GM12878 (cell line): ENCODE measurements around the gene MPRIP. TPM values are rescaled to one million over a fixed set of nuclear protein-coding genes. Genes with fewer than 3 reads are reported as not detected.

Source experiments
- ATAC-seq: fragments of 200-7000 bp; cut with Tn5 transposase; 3 replicates; pipeline ENCODE4 v1.9.1; 2020; ENCODE audit warnings: mild to moderate bottlenecking, moderate library complexity
- BruUV-seq: library from RNA; stranded (reverse); fragments of 400-500 nt; replicated peaks from 2 replicates; lab custom pipeline; 2021; lab: Mats Ljungman, UMichigan
- CTCF ChIA-PET: fragments of 300-600 bp; sonication (Branson Sonifier 250); formaldehyde crosslinking; extraction: SDS; loops from one replicate; lab custom pipeline; 2021; ENCODE audit warnings: inconsistent platforms; lab: Yijun Ruan, JAX
- POLR2A ChIA-PET: fragments of 350-600 bp; formaldehyde crosslinking; extraction: SDS; loops from one replicate; lab custom pipeline; 2021; ENCODE audit warnings: inconsistent platforms; lab: Charles Lee
- RAD21 ChIA-PET: fragments of 300-600 bp; sonication (Branson Sonifier 250); formaldehyde crosslinking; loops from one replicate; lab custom pipeline; 2023; ENCODE audit warnings: antibody characterized with exemption; ENCODE audit not compliant: unreplicated experiment; lab: Charles Lee
- SMC1A ChIA-PET: fragments of 300-600 bp; sonication (Branson Sonifier 250); formaldehyde crosslinking; loops from one replicate; lab custom pipeline; 2023; ENCODE audit not compliant: unreplicated experiment, uncharacterized antibody; lab: Charles Lee
- DNase-seq: peaks from one replicate; pipeline ENCODE4 v3.0.0-alpha.2; 2011; ENCODE audit warnings: low read depth, low spot score
- FAIRE-seq: peaks from 3 replicates; lab custom pipeline; 2011; peaks lifted over from hg19 to GRCh38; lab: Jason Lieb, UNC
- H2AFZ ChIP-seq: 2 replicates; pipeline ENCODE4 v1.6.0; 2011; ENCODE audit warnings: low read depth, low read length, control low read depth; ENCODE audit not compliant: control insufficient read depth
- H3K27ac ChIP-seq: 2 replicates; pipeline ENCODE4 v1.5.1; 2011; ENCODE audit warnings: control low read depth; ENCODE audit not compliant: control insufficient read depth, insufficient read depth
- H3K27me3 ChIP-seq, 2 experiments: replicated peaks in 1 of 2; 2 replicates each; pipeline versions ENCODE4 v1.6.0 to v1.6.1; 2011; ENCODE audit warnings: low read length in 1 of 2; ENCODE audit not compliant: control insufficient read depth in 2 of 2, insufficient read depth in 2 of 2
- H3K36me3 ChIP-seq, 2 experiments: 2 replicates each; pipeline ENCODE4 v1.5.1; 2011; ENCODE audit warnings: low read length in 1 of 2; ENCODE audit not compliant: control insufficient read depth in 2 of 2, insufficient read depth in 2 of 2
- H3K4me1 ChIP-seq: 2 replicates; pipeline ENCODE4 v1.6.1; 2011; ENCODE audit warnings: mild to moderate bottlenecking, low read length, moderate library complexity, mixed read lengths; ENCODE audit not compliant: control insufficient read depth, insufficient read depth
- H3K4me2 ChIP-seq: 2 replicates; pipeline ENCODE4 v1.6.0; 2011; ENCODE audit warnings: control low read depth; ENCODE audit not compliant: control insufficient read depth, insufficient read depth
- H3K4me3 ChIP-seq: fragments of 200-600 bp; sonication (generic); 2 replicates; pipeline ENCODE4 v1.5.1; 2016
- H3K79me2 ChIP-seq: 2 replicates; pipeline ENCODE4 v1.6.0; 2011; ENCODE audit warnings: low read length; ENCODE audit not compliant: control insufficient read depth, insufficient read depth
- H3K9ac ChIP-seq: 2 replicates; pipeline ENCODE4 v1.8.0; 2011; ENCODE audit warnings: low read length, control low read depth, mixed read lengths; ENCODE audit not compliant: control insufficient read depth, insufficient read depth
- H3K9me3 ChIP-seq: replicated peaks from 3 replicates; pipeline ENCODE4 v1.5.1; 2011; ENCODE audit warnings: mild to moderate bottlenecking, low read length; ENCODE audit not compliant: control insufficient read depth, insufficient read depth
- H4K20me1 ChIP-seq: 2 replicates; pipeline ENCODE4 v1.6.0; 2011; ENCODE audit not compliant: control insufficient read depth, insufficient read depth
- RELA ChIP-seq: fragments of 450-650 bp; IDR thresholded peaks from 2 replicates; pipeline ENCODE4 v1.8.0; 2014; ENCODE audit warnings: borderline replicate concordance; ENCODE audit not compliant: partially characterized antibody
- STAT3 ChIP-seq: IDR thresholded peaks from 2 replicates; pipeline ENCODE4 v1.6.1; 2011; ENCODE audit warnings: low read depth, low read length, improper control_type of control experiment
- TCF7 ChIP-seq: IDR thresholded peaks from 2 replicates; pipeline ENCODE4 v1.6.1; 2014; ENCODE audit warnings: antibody characterized with exemption, borderline replicate concordance
- WGBS: methylation state at CpG from one replicate; pipeline ENCODE4 v1.1.6; 2016; ENCODE audit warnings: low lambda C conversion rate; ENCODE audit not compliant: insufficient replicate concordance, insufficient coverage; ENCODE audit errors: missing lambda C conversion rate; 5-methylcytosine and 5-hydroxymethylcytosine counted together
- in situ Hi-C: fragments of 300-500 bp; cut with MboI; formaldehyde crosslinking; loops from 9 replicates; pipeline ENCODE4 v1.14.3; 2018; ENCODE audit warnings: mixed read lengths
- intact Hi-C: fragments of 100-400 bp; cut with micrococcal nuclease; formaldehyde crosslinking; loops from one replicate; pipeline ENCODE4 v1.14.2; 2022; ENCODE audit not compliant: unreplicated experiment
- polyA plus RNA-seq, 11 experiments: library from polyadenylated mRNA; depleted of rRNA in 4 of 11; unstranded in 6 of 11; stranded (reverse) in 5 of 11; fragments of >200 nt; fragmentation: Nextera tagmentation in 4 of 11; fragmentation: Illumina TruSeq in 1 of 11; extraction: Ambion mirVana in 4 of 11; extraction: Trizol in 1 of 11; gene quantifications; 1 replicate in 1 of 11; 2 replicates in 10 of 11; pipeline versions ENCODE4 v1.2.1 to v1.2.3, GENCODE V29; 2011 to 2016; ENCODE audit warnings: inconsistent platforms in 2 of 11, missing spikeins in 2 of 11, low read depth in 1 of 11
- total RNA-seq, 4 experiments: library from RNA; depleted of rRNA in 3 of 4; stranded (reverse); fragments of >200 nt in 3 of 4; fragmentation: Illumina TruSeq in 1 of 4; extraction: Trizol in 1 of 4; gene quantifications; 2 replicates each; pipeline versions ENCODE4 v1.2.1 to v1.2.3, GENCODE V29; 2013 to 2021
- TF ChIP-seq, protein P1 (sequence below): fragments of 450-650 bp; IDR thresholded peaks from 2 replicates; pipeline ENCODE4 v1.6.1; 2017; ENCODE audit warnings: mild to moderate bottlenecking, moderate library complexity
- TF ChIP-seq, protein P2 (sequence below): fragments of 450-650 bp; IDR thresholded peaks from 2 replicates; pipeline ENCODE4 v1.6.1; 2016; ENCODE audit warnings: mild to moderate bottlenecking

The MPRIP gene
- total and polyA plus RNA-seq, 10 of the 15 experiments (the other 5 are each of a cell fraction or from before 2014, with no cell fraction given) = 16.5 to 168 (median 71.7) TPM

GRCh38 chr17:17126131-17127110, 84.2 kb downstream of the MPRIP start:
- ChIA-PET POLR2A (no interaction called here), SMC1A (no interaction called here), CTCF (no interaction called here), RAD21 (no interaction called here)
- Histone ChIP-seq H3K79me2 (no peaks in the 10 kb centered on the region; the same call in none of the 2 replicates), H3K27ac (no peak overlapping the region), H4K20me1 (no peaks in the 10 kb centered on the region; the same call in 1 of the 2 replicates), H3K27me3 (no peaks in the 10 kb centered on the region), H2AFZ (no peak overlapping the region), H3K9ac (no peak overlapping the region), H3K4me2 (no peak overlapping the region), H3K9me3 (no peaks in the 10 kb centered on the region), H3K36me3 (peaks cover 18 to 21% of the 10 kb centered on the region in 2 experiments), H3K4me1 (peaks cover 5% of the 10 kb centered on the region; the same call in 1 of the 2 replicates), H3K4me3 (no peak overlapping the region)
- TF ChIP-seq STAT3 (no peak), TCF7 (no peak), RELA (no peak)
- TF ChIP-seq, protein P1, sequence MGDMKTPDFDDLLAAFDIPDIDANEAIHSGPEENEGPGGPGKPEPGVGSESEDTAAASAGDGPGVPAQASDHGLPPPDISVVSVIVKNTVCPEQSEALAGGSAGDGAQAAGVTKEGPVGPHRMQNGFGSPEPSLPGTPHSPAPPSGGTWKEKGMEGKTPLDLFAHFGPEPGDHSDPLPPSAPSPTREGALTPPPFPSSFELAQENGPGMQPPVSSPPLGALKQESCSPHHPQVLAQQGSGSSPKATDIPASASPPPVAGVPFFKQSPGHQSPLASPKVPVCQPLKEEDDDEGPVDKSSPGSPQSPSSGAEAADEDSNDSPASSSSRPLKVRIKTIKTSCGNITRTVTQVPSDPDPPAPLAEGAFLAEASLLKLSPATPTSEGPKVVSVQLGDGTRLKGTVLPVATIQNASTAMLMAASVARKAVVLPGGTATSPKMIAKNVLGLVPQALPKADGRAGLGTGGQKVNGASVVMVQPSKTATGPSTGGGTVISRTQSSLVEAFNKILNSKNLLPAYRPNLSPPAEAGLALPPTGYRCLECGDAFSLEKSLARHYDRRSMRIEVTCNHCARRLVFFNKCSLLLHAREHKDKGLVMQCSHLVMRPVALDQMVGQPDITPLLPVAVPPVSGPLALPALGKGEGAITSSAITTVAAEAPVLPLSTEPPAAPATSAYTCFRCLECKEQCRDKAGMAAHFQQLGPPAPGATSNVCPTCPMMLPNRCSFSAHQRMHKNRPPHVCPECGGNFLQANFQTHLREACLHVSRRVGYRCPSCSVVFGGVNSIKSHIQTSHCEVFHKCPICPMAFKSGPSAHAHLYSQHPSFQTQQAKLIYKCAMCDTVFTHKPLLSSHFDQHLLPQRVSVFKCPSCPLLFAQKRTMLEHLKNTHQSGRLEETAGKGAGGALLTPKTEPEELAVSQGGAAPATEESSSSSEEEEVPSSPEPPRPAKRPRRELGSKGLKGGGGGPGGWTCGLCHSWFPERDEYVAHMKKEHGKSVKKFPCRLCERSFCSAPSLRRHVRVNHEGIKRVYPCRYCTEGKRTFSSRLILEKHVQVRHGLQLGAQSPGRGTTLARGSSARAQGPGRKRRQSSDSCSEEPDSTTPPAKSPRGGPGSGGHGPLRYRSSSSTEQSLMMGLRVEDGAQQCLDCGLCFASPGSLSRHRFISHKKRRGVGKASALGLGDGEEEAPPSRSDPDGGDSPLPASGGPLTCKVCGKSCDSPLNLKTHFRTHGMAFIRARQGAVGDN = no peak
- TF ChIP-seq, protein P2, sequence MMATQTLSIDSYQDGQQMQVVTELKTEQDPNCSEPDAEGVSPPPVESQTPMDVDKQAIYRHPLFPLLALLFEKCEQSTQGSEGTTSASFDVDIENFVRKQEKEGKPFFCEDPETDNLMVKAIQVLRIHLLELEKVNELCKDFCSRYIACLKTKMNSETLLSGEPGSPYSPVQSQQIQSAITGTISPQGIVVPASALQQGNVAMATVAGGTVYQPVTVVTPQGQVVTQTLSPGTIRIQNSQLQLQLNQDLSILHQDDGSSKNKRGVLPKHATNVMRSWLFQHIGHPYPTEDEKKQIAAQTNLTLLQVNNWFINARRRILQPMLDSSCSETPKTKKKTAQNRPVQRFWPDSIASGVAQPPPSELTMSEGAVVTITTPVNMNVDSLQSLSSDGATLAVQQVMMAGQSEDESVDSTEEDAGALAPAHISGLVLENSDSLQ = no peak
- intact Hi-C loops (no loop called here), in situ Hi-C loops (no loop called here)
- ATAC-seq = no peak
- DNase-seq = no peak
- FAIRE-seq = no peak
- BruUV-seq = no TSS peak
- WGBS = 91% methylated on average over 21 of the region's 21 CpGs
